A549 (cell line): Measurements from ENCODE around the gene CUL7.

Experiments
- CEBPB ChIP-seq, 2 experiments: fragments of >200 bp in 1 of 2; sonication (Bioruptor Twin) in 1 of 2; formaldehyde crosslinking in 1 of 2; IDR thresholded peaks; 2 replicates each; pipeline ENCODE4 v1.6.1; 2012 to 2016
- CHD2 ChIP-seq: fragments of 150-350 bp; IDR thresholded peaks from 2 replicates; pipeline ENCODE4 v1.6.1; 2014; ENCODE audit warnings: low read length; ENCODE audit not compliant: partially characterized antibody
- HDAC2 ChIP-seq: fragments of 200-600 bp; sonication (generic); IDR thresholded peaks from 2 replicates; pipeline ENCODE4 v1.6.1; 2016
- JUNB ChIP-seq: fragments of >200 bp; sonication (Bioruptor Twin); formaldehyde crosslinking; IDR thresholded peaks from 2 replicates; pipeline ENCODE4 v1.6.1; 2016
- KDM1A ChIP-seq: fragments of 200-600 bp; sonication (generic); IDR thresholded peaks from 2 replicates; pipeline ENCODE4 v1.6.1; 2016; ENCODE audit warnings: low read depth, mild to moderate bottlenecking
- MAFK ChIP-seq: fragments of 450-650 bp; IDR thresholded peaks from 2 replicates; pipeline ENCODE4 v1.6.1; 2014; ENCODE audit not compliant: partially characterized antibody
- MYC ChIP-seq: IDR thresholded peaks from 2 replicates; pipeline ENCODE4 v1.6.1; 2012; ENCODE audit warnings: mild to moderate bottlenecking, inconsistent platforms, low read length, improper control_type of control experiment, borderline replicate concordance
- NR3C1 ChIP-seq: fragments of >200 bp; sonication (Bioruptor Twin); formaldehyde crosslinking; IDR thresholded peaks from 3 replicates; pipeline ENCODE4 v1.6.1; 2017
- ZSCAN20 ChIP-seq: fragments of 250-450 bp; sonication (Bioruptor Pico); IDR thresholded peaks from 2 replicates; pipeline ENCODE4 v1.8.0; 2022; ENCODE audit warnings: mild to moderate bottlenecking, moderate library complexity
- TF ChIP-seq, protein P1 (sequence below): fragments of 200-600 bp; sonication (generic); IDR thresholded peaks from 2 replicates; pipeline ENCODE4 v1.6.1; 2016; ENCODE audit warnings: antibody characterized with exemption, mild to moderate bottlenecking, moderate library complexity
- TF ChIP-seq, protein P2 (sequence below): fragments of >200 bp; sonication (Bioruptor Twin); formaldehyde crosslinking; IDR thresholded peaks from 3 replicates; pipeline ENCODE4 v1.5.1; 2016
- TF ChIP-seq, protein P3 (sequence below): fragments of 150-350 bp; IDR thresholded peaks from 2 replicates; pipeline ENCODE4 v1.6.1; 2014; ENCODE audit warnings: low read depth, mild to moderate bottlenecking, low read length
- TF ChIP-seq, protein P4 (sequence below): IDR thresholded peaks from 2 replicates; pipeline ENCODE4 v1.6.1; 2012

DNA sequence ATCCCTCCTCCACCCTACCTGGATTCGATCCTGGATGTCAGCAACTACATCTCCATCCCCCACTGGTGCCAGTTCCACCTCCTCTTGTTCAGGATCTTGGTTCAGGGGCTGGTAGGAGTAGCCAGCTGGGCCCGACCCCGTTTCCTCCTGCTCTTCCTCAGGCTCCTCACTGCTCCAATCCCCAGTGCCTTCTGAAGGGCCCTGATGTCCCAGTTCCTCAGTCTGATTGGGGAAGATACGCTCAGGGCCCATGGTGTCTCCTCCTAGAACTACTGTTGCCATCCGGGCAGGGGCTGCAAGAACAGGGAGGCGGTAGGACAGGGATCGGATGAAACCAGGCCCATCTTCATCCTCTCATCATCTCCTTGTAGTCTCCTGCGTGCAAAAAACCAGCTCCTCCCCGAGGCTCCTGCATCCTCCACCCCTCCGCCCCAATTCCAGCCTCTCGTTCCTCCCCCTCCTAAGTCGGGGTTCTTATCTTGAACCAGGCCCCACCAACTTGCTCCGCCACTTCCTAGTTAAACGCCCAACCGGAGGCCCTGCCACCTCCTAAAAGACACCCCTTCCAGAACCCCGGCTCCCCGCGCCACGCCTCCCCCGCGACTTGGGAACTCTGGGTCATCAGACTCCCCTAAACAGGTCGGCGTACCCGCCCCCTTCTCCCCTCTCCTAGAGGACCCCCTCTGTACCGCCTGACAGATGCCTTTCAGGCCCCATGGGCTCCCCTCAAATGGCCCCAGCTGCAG, 40.4 kb downstream of the CUL7 start:
- TF ChIP-seq JUNB: no peak
- TF ChIP-seq CHD2: no peak
- no peak for TF ChIP-seq ZSCAN20 (CRISPR knock-in tag)
- TF ChIP-seq HDAC2: no peak
- TF ChIP-seq, protein P1, sequence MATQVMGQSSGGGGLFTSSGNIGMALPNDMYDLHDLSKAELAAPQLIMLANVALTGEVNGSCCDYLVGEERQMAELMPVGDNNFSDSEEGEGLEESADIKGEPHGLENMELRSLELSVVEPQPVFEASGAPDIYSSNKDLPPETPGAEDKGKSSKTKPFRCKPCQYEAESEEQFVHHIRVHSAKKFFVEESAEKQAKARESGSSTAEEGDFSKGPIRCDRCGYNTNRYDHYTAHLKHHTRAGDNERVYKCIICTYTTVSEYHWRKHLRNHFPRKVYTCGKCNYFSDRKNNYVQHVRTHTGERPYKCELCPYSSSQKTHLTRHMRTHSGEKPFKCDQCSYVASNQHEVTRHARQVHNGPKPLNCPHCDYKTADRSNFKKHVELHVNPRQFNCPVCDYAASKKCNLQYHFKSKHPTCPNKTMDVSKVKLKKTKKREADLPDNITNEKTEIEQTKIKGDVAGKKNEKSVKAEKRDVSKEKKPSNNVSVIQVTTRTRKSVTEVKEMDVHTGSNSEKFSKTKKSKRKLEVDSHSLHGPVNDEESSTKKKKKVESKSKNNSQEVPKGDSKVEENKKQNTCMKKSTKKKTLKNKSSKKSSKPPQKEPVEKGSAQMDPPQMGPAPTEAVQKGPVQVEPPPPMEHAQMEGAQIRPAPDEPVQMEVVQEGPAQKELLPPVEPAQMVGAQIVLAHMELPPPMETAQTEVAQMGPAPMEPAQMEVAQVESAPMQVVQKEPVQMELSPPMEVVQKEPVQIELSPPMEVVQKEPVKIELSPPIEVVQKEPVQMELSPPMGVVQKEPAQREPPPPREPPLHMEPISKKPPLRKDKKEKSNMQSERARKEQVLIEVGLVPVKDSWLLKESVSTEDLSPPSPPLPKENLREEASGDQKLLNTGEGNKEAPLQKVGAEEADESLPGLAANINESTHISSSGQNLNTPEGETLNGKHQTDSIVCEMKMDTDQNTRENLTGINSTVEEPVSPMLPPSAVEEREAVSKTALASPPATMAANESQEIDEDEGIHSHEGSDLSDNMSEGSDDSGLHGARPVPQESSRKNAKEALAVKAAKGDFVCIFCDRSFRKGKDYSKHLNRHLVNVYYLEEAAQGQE: no peak
- TF ChIP-seq CEBPB (IDR thresholded peaks at IDR 0.05): no peak
- TF ChIP-seq, protein P2, sequence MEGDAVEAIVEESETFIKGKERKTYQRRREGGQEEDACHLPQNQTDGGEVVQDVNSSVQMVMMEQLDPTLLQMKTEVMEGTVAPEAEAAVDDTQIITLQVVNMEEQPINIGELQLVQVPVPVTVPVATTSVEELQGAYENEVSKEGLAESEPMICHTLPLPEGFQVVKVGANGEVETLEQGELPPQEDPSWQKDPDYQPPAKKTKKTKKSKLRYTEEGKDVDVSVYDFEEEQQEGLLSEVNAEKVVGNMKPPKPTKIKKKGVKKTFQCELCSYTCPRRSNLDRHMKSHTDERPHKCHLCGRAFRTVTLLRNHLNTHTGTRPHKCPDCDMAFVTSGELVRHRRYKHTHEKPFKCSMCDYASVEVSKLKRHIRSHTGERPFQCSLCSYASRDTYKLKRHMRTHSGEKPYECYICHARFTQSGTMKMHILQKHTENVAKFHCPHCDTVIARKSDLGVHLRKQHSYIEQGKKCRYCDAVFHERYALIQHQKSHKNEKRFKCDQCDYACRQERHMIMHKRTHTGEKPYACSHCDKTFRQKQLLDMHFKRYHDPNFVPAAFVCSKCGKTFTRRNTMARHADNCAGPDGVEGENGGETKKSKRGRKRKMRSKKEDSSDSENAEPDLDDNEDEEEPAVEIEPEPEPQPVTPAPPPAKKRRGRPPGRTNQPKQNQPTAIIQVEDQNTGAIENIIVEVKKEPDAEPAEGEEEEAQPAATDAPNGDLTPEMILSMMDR: no peak
- TF ChIP-seq, protein P3, sequence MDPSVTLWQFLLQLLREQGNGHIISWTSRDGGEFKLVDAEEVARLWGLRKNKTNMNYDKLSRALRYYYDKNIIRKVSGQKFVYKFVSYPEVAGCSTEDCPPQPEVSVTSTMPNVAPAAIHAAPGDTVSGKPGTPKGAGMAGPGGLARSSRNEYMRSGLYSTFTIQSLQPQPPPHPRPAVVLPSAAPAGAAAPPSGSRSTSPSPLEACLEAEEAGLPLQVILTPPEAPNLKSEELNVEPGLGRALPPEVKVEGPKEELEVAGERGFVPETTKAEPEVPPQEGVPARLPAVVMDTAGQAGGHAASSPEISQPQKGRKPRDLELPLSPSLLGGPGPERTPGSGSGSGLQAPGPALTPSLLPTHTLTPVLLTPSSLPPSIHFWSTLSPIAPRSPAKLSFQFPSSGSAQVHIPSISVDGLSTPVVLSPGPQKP: no peak
- no peak for TF ChIP-seq KDM1A
- no peak for TF ChIP-seq MAFK
- no peak for TF ChIP-seq MYC
- TF ChIP-seq NR3C1: no peak
- TF ChIP-seq, protein P4, sequence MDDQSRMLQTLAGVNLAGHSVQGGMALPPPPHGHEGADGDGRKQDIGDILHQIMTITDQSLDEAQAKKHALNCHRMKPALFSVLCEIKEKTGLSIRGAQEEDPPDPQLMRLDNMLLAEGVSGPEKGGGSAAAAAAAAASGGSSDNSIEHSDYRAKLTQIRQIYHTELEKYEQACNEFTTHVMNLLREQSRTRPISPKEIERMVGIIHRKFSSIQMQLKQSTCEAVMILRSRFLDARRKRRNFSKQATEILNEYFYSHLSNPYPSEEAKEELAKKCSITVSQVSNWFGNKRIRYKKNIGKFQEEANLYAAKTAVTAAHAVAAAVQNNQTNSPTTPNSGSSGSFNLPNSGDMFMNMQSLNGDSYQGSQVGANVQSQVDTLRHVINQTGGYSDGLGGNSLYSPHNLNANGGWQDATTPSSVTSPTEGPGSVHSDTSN: no peak
